Measurements from ENCODE around the gene ETFA. TPM values are rescaled to one million over a fixed set of nuclear protein-coding genes. Genes with fewer than 3 reads are reported as not detected.

The ETFA gene
- 144 TPM for total RNA-seq (ENCODE audit: unreplicated experiment)
- long read RNA-seq, transcript ETFA-203 (12 exons, 2,287 nt) = major isoform, 63 of 121 reads
- long read RNA-seq, transcript ETFA-202 (11 exons, 1,346 nt) = minor isoform, 29 of 121 reads
- long read RNA-seq, partial matches to known transcripts = 16 of 121 reads
- long read RNA-seq, other reads (novel, unspliced or antisense) = 10 of 121 reads

DNA sequence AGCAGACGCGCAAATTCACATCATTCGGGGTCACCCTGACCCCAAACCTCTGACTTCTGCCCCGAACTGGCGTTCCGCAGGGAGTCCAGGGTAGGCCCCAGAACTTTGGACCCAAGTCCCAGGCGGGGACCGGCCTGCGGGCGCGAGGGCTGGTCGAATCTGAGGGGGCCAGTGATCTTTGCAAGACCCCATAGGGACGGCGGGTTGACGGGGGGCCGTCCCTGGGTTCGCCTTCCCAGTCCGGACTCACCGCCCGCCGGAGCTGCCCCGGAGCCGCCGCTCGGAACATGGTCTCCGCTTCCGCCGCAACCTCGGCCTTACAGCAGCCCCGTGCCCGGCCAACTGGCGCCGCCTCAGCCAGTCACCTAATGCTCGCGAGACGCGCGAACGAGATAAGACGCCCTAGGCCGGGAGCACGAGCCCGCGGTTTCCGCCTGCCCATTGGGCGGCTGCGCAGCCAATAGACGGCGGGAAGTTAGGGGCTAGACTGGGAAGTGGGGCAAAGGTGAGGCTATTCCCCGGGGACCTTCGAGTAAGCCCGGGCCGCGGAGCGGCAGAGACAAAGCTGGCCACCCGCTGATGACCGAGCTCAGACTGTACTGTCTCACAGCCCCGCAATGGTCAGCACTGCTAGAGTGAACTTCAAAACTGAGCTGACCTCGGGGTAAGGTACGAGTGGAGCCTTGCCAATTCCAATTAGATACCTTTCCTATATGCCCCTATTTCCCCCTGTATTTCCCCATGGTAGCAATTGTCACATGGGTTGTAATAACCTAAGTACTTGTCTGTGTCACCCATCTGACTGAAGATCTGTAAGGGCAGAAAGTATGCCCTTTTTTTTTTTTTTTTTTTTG lies at the start of gene ETFA:
Gene ETFA, minus strand, starts transcription at position 370 of the 854 bp plus-strand sequence. Its CDS starts 81 bp downstream, at position 289.
- Mint-ChIP-seq H3K27me3 (ENCODE audit: unreplicated experiment) (no peaks in the 10 kb centered on the region), H3K27ac (ENCODE audit: unreplicated experiment) (peak within 1 kb of the TSS; percentile 93)
- DNase-seq = peak; percentile 99

DNA sequence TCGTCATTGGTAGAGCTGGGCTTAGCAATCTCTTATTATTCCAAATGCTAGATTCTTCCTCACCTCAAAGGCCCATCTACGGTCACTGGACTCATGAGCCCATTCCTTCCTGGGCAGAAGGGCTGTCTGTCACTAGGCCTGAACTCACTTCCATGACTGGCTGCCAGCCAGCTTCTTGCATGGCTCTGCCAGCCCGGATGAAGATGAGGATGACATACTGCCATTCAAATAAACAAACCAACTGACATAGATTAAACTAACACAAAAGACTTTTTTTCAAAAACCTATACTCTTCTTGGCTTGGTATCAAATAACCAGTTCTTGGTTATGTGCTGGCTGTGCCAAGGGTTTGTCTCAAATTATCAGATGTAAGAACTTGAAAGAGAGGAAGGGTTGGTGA lies 49.1 kb upstream of the ETFA start:
- Mint-ChIP-seq H3K36me3 (ENCODE audit: unreplicated experiment) (no peaks in the 10 kb centered on the region), H3K9me3 (ENCODE audit: unreplicated experiment) (no peaks in the 10 kb centered on the region), H3K27ac (ENCODE audit: unreplicated experiment) (no peak overlapping the region), H3K27me3 (ENCODE audit: unreplicated experiment) (peaks cover 3% of the 10 kb centered on the region), H3K4me3 (ENCODE audit: unreplicated experiment) (no peak overlapping the region), H3K4me1 (ENCODE audit: low read depth, unreplicated experiment) (peaks cover 2% of the 10 kb centered on the region)
- TF ChIP-seq, protein P1, sequence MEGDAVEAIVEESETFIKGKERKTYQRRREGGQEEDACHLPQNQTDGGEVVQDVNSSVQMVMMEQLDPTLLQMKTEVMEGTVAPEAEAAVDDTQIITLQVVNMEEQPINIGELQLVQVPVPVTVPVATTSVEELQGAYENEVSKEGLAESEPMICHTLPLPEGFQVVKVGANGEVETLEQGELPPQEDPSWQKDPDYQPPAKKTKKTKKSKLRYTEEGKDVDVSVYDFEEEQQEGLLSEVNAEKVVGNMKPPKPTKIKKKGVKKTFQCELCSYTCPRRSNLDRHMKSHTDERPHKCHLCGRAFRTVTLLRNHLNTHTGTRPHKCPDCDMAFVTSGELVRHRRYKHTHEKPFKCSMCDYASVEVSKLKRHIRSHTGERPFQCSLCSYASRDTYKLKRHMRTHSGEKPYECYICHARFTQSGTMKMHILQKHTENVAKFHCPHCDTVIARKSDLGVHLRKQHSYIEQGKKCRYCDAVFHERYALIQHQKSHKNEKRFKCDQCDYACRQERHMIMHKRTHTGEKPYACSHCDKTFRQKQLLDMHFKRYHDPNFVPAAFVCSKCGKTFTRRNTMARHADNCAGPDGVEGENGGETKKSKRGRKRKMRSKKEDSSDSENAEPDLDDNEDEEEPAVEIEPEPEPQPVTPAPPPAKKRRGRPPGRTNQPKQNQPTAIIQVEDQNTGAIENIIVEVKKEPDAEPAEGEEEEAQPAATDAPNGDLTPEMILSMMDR (IDR thresholded peaks at IDR 0.05; ENCODE audit: partially characterized antibody, unreplicated experiment) = no peak
- no peak for DNase-seq

More for the DNA sequence above, at the start of gene ETFA:
- H3K9me3 Mint-ChIP-seq (ENCODE audit: unreplicated experiment) = peaks cover 3% of the 10 kb centered on the region
- H3K4me3 Mint-ChIP-seq (ENCODE audit: unreplicated experiment) = peak within 1 kb of the TSS; percentile 89
- peaks cover 22% of the 10 kb centered on the region for H3K4me1 Mint-ChIP-seq (ENCODE audit: low read depth, unreplicated experiment)
- no peaks in the 10 kb centered on the region for H3K36me3 Mint-ChIP-seq (ENCODE audit: unreplicated experiment)
- TF ChIP-seq, protein P1 (IDR thresholded peaks at IDR 0.05; ENCODE audit: partially characterized antibody, unreplicated experiment) = no peak

DNA sequence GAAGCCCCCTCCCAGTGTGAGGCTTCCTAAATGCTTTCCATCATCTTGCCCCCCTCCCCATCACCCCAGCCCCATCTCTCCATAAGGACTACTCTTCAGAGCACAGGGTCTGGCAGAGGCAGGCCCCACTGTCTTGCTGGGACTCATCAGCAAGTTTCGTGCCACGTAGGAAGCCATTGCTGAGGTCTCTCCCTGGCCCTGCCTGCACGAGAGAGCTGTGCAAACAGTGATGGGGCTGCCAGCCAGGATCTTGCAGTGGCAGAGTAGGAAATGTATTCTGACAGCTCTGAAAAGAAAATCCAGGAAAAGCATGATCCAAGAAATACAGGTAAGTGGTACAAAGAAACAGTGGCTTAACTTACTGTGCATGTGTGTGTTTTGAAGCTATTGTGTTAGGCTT lies 47.9 kb upstream of the ETFA start:
- H3K36me3 Mint-ChIP-seq (ENCODE audit: unreplicated experiment) = no peaks in the 10 kb centered on the region
- no peak overlapping the region for H3K27ac Mint-ChIP-seq (ENCODE audit: unreplicated experiment)
- H3K4me3 Mint-ChIP-seq (ENCODE audit: unreplicated experiment) = no peak overlapping the region
- H3K27me3 Mint-ChIP-seq (ENCODE audit: unreplicated experiment) = peaks cover 3% of the 10 kb centered on the region
- no peaks in the 10 kb centered on the region for H3K9me3 Mint-ChIP-seq (ENCODE audit: unreplicated experiment)
- DNase-seq = no peak
- H3K4me1 Mint-ChIP-seq (ENCODE audit: low read depth, unreplicated experiment) = peaks cover 2% of the 10 kb centered on the region
- TF ChIP-seq, protein P1 (IDR thresholded peaks at IDR 0.05; ENCODE audit: partially characterized antibody, unreplicated experiment) = no peak

DNA sequence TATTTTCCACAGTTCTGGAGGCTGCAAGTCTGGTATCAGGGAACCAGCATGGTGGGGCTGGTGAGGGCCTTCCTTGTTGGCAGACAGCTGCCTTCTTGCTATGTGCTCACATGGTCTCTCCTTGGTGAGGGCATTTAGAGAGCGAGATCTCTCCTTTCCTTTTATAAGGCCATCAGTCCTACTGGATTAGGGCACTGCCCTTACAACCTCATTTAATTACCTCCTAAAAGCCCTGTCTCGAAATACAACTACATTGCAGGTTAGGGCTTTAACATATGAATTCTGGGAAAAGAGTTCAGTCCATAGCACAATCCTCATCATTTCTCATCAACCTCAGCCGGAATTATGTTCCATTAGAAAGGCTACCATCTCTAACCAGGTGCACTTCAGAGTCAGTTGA lies 47.2 kb upstream of the ETFA start:
- Mint-ChIP-seq H3K36me3 (ENCODE audit: unreplicated experiment) (no peaks in the 10 kb centered on the region), H3K4me3 (ENCODE audit: unreplicated experiment) (no peak overlapping the region), H3K27ac (ENCODE audit: unreplicated experiment) (no peak overlapping the region), H3K4me1 (ENCODE audit: low read depth, unreplicated experiment) (no peaks in the 10 kb centered on the region), H3K9me3 (ENCODE audit: unreplicated experiment) (no peaks in the 10 kb centered on the region), H3K27me3 (ENCODE audit: unreplicated experiment) (peaks cover 3% of the 10 kb centered on the region)
- no peak for DNase-seq
- TF ChIP-seq, protein P1 (IDR thresholded peaks at IDR 0.05; ENCODE audit: partially characterized antibody, unreplicated experiment) = no peak
